ENCODE data around the gene TPRN.

TPRN gene

DNA sequence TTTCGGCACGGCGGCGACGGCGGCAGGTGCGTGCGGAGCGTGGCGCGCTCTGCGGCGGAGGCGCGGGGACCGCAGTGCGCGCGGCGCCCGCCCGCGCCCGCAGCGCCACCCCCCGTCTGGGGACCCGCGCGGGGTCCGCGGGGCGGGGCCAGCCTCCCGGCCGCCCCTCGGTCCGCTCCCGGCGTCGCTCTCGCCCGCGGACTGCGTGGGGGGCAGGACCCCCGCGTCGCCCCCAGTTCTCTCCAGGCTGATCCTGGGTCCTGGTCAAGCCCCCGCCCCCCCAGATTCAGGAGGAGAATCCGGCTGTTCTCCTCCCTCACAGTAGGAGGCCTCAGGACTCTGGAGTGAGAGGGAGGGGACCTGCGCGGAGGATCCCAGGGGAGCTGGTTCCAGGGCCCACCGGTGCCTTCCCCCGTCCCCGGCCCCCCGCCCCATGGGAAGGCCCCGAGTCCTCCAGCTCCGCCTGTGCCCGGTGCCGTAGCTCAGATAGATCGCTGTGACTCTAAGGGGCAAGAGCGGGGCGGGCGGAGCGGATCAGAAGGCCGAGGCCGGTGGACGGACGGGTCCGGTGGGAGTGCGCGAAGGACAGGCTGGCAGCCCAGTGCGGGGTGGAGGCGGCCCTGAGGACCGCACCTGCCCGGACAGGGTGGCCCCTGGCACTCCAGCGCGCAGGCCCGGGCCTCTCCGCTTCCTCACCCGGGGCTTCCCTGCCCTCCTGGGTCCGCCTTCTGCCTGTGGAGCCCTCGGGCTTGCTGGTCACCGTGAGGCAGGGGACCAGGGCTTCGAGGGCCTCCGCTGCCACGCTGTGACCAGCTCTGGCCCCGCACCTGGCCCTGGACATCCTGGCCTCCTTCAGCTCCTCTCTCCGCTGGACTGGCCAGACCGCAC is 21.9 kb upstream of the TPRN start, which contains the start of gene RNF208:
Gene RNF208 (minus strand): TSS at position 51 of the 888 bp plus-strand sequence. CDS start 1,028 bp downstream, outside the sequence.
- Histone ChIP-seq H3K9me3 (ENCODE audit: control insufficient read depth in 1 of 2, low read length in 2 of 2) (no peaks in the 10 kb centered on the region), H3K4me3 (ENCODE audit: low read depth in 1 of 2, low read length in 2 of 2) (peak within 1 kb of the TSS; percentile 74 to 80), H3K9ac (ENCODE audit: low read depth in 1 of 2, low read length in 2 of 2) (peak within 1 kb of the TSS; percentile 66 to 86), H3K36me3 (ENCODE audit: control insufficient read depth in 1 of 2, insufficient read depth in 2 of 2, low read length in 2 of 2) (no peaks in the 10 kb centered on the region), H3K4me1 (ENCODE audit: control insufficient read depth in 1 of 2, insufficient read depth in 2 of 2, low read length in 2 of 2) (peaks cover 18 to 54% of the 10 kb centered on the region in 2 donors), H3K27ac (ENCODE audit: low read depth, low read length) (peak within 1 kb of the TSS; percentile 85), H3K27me3 (ENCODE audit: control insufficient read depth in 1 of 2, insufficient read depth in 2 of 2, low read length in 2 of 2) (no peaks in the 10 kb centered on the region)

DNA sequence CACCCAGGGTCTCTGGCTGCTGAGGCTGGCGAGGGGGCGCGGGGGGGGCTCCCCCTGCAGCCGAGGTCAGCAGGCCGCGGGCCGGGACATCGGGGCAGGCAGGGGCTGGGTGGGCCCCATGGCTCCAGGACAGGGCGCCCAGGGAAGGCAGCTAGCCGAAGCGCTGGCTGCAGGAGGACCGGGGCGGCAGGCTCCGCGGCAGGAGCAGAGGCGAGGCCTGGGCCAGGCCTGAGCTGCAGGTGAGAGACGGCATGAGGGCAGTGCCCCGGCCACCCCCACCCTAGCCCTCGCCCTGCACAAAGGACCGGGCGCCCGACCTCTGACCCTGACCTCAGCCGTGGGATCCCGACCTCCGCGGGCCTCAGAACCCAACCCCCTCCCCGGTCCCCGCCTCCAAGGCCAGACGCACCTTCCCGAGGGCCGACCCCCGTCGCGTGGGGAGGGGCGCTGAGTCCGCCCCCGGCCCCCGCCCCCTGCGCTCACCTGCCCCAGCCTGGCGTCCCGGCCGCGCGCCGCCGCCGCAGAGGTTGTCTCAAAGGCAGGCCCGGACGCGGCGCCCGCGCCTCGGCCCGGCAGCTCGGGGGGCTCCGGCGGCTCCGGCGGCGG is 21.1 kb upstream of the TPRN start:
- H3K9me3 ChIP-seq (ENCODE audit: control insufficient read depth in 1 of 2, low read length in 2 of 2) = no peaks in the 10 kb centered on the region
- H3K27ac ChIP-seq (ENCODE audit: low read depth, low read length) = no peak overlapping the region
- peak overlapping the region in 1 of 2 donors; percentile 36 for H3K4me3 ChIP-seq (ENCODE audit: low read depth in 1 of 2, low read length in 2 of 2)
- H3K27me3 ChIP-seq (ENCODE audit: control insufficient read depth in 1 of 2, insufficient read depth in 2 of 2, low read length in 2 of 2) = no peaks in the 10 kb centered on the region
- H3K4me1 ChIP-seq (ENCODE audit: control insufficient read depth in 1 of 2, insufficient read depth in 2 of 2, low read length in 2 of 2) = peaks cover 13 to 57% of the 10 kb centered on the region in 2 donors
- no peak overlapping the region for H3K9ac ChIP-seq (ENCODE audit: low read depth in 1 of 2, low read length in 2 of 2)
- H3K36me3 ChIP-seq (ENCODE audit: control insufficient read depth in 1 of 2, insufficient read depth in 2 of 2, low read length in 2 of 2) = no peaks in the 10 kb centered on the region

DNA sequence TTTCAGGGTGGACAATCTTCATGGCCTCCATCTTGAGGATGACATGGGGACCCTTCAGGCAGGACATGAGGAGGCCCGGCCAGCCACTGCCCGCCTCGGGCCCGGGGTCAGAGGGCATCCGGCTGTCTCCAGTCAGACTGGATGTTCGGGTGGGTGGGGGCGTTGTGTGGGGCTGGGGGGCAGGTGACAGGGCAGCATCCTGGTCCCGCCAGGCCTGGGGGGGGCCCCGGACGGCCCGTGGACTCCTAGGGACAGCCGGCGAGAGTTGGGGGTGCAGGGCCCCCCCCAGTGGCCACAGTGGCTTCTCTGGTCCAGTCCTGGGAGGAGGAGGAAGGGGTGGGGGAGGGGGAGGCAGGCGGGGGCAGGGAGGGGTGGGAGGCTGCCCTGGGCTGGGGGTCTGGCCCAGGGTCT is 20.6 kb upstream of the TPRN start:
- peaks cover 13 to 58% of the 10 kb centered on the region in 2 donors for H3K4me1 ChIP-seq (ENCODE audit: control insufficient read depth in 1 of 2, insufficient read depth in 2 of 2, low read length in 2 of 2)
- H3K9ac ChIP-seq (ENCODE audit: low read depth in 1 of 2, low read length in 2 of 2) = no peak overlapping the region
- no peak overlapping the region for H3K27ac ChIP-seq (ENCODE audit: low read depth, low read length)
- H3K27me3 ChIP-seq (ENCODE audit: control insufficient read depth in 1 of 2, insufficient read depth in 2 of 2, low read length in 2 of 2) = no peaks in the 10 kb centered on the region
- H3K4me3 ChIP-seq (ENCODE audit: low read depth in 1 of 2, low read length in 2 of 2) = no peak overlapping the region
- H3K36me3 ChIP-seq (ENCODE audit: control insufficient read depth in 1 of 2, insufficient read depth in 2 of 2, low read length in 2 of 2) = peaks cover 0 to 2% of the 10 kb centered on the region in 2 donors
- H3K9me3 ChIP-seq (ENCODE audit: control insufficient read depth in 1 of 2, low read length in 2 of 2) = no peaks in the 10 kb centered on the region

DNA sequence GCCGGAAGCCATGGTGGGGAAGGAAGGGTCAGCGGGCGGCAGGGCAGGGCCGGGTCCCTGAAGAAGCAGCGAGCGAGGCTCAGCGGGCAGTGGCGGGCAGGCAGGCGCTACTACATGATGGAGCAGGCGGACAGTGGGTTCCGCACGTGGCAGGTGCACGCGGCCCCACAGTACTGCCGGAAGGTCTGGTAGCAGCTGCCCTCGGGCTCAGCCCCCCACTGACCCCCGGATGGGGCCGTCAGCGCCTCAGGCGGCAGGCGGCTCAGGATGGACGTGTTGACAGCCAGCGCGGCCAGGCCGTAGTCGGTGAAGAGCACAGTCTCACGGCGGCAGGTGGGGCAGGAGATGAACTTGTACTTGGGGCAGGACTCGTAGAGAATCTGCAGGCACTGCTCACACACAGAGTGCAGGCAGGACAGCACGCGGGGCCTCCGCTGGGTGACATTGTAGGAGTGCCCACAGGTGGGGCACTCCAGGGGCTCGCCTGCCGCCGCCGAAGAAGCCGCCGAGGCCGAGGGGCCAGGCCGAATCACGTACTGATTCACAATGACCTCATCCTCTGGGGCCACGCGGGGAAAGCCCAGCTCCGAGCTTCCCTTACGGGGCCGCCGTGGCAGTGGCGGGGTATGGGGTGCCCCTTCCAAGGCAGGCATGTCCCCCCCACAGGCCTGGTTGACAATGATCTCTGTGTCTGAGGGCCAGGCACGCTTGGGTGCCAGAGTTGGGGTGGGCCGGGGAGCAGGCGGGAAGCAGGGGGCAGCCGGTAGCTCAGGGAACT is 20.0 kb upstream of the TPRN start:
- Histone ChIP-seq H3K9ac (ENCODE audit: low read depth in 1 of 2, low read length in 2 of 2) (no peak overlapping the region), H3K27me3 (ENCODE audit: control insufficient read depth in 1 of 2, insufficient read depth in 2 of 2, low read length in 2 of 2) (no peaks in the 10 kb centered on the region), H3K36me3 (ENCODE audit: control insufficient read depth in 1 of 2, insufficient read depth in 2 of 2, low read length in 2 of 2) (peaks cover 0 to 6% of the 10 kb centered on the region in 2 donors), H3K27ac (ENCODE audit: low read depth, low read length) (no peak overlapping the region), H3K4me3 (ENCODE audit: low read depth in 1 of 2, low read length in 2 of 2) (no peak overlapping the region), H3K9me3 (ENCODE audit: control insufficient read depth in 1 of 2, low read length in 2 of 2) (no peaks in the 10 kb centered on the region), H3K4me1 (ENCODE audit: control insufficient read depth in 1 of 2, insufficient read depth in 2 of 2, low read length in 2 of 2) (peaks cover 13 to 58% of the 10 kb centered on the region in 2 donors)

DNA sequence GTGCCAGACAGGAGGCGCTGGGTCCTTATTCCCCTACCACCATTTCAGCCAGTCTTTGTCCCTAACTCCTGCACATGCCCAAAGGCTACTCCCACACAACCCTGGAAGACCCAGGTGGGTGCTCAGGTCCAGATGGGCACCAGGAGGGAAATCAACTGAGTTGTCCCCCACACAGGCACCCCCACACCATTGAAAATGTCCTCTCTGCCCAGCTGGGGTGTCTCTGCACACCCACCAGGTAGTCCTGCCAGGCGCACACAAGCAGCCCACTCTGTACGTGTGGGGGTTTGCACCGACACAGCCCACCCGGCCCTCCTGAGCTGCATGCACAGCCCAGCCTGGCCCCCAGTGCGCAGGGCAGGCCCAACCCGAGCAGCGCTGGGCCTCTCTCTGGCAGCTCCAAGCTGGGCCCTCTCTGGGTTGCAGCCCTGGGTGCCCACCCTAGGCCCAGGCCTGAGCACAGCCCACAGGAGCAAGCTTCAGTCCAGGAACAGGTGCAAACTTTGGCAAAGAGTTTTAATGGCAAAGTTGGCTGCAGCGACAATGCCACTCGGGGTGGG is 19.3 kb upstream of the TPRN start:
- H3K9me3 ChIP-seq (ENCODE audit: control insufficient read depth in 1 of 2, low read length in 2 of 2) = no peaks in the 10 kb centered on the region
- H3K36me3 ChIP-seq (ENCODE audit: control insufficient read depth in 1 of 2, insufficient read depth in 2 of 2, low read length in 2 of 2) = peaks cover 0 to 8% of the 10 kb centered on the region in 2 donors
- H3K27me3 ChIP-seq (ENCODE audit: control insufficient read depth in 1 of 2, insufficient read depth in 2 of 2, low read length in 2 of 2) = no peaks in the 10 kb centered on the region
- no peak overlapping the region for H3K4me3 ChIP-seq (ENCODE audit: low read depth in 1 of 2, low read length in 2 of 2)
- H3K9ac ChIP-seq (ENCODE audit: low read depth in 1 of 2, low read length in 2 of 2) = no peak overlapping the region
- H3K27ac ChIP-seq (ENCODE audit: low read depth, low read length) = no peak overlapping the region
- peaks cover 13 to 52% of the 10 kb centered on the region in 2 donors for H3K4me1 ChIP-seq (ENCODE audit: control insufficient read depth in 1 of 2, insufficient read depth in 2 of 2, low read length in 2 of 2)

DNA sequence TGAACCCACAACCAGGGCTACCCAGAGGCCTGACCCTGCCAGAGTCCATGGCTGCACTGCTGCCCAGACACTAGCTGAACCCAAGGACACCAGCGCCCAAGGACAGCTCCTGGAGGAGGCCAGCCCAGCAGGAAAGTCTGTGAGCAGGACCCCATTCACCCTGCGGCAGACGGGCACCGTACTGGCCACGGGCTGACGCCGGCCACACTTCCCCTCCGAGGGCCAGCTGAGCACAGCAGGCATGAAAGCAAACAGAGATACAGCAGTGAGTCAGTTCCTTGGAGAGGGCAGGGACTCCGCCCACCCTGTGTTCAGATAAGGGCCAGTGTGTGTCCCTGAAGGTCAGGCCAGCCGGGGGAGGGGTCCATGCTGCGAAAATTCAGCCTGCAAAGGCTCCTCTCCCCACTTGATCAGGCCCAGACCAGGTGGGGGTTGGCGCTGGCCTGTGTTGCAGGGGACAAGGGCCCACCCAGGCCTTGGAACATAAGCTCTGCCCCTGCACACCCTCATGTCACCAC is 18.3 kb upstream of the TPRN start:
- Histone ChIP-seq H3K27ac (ENCODE audit: low read depth, low read length) (peak overlapping the region; percentile 56), H3K9ac (ENCODE audit: low read depth in 1 of 2, low read length in 2 of 2) (peak overlapping the region; percentile 40 to 73), H3K4me1 (ENCODE audit: control insufficient read depth in 1 of 2, insufficient read depth in 2 of 2, low read length in 2 of 2) (peaks cover 13 to 43% of the 10 kb centered on the region in 2 donors), H3K36me3 (ENCODE audit: control insufficient read depth in 1 of 2, insufficient read depth in 2 of 2, low read length in 2 of 2) (peaks cover 0 to 8% of the 10 kb centered on the region in 2 donors), H3K9me3 (ENCODE audit: control insufficient read depth in 1 of 2, low read length in 2 of 2) (no peaks in the 10 kb centered on the region), H3K4me3 (ENCODE audit: low read depth in 1 of 2, low read length in 2 of 2) (peak overlapping the region; percentile 60 to 61), H3K27me3 (ENCODE audit: control insufficient read depth in 1 of 2, insufficient read depth in 2 of 2, low read length in 2 of 2) (no peaks in the 10 kb centered on the region)

DNA sequence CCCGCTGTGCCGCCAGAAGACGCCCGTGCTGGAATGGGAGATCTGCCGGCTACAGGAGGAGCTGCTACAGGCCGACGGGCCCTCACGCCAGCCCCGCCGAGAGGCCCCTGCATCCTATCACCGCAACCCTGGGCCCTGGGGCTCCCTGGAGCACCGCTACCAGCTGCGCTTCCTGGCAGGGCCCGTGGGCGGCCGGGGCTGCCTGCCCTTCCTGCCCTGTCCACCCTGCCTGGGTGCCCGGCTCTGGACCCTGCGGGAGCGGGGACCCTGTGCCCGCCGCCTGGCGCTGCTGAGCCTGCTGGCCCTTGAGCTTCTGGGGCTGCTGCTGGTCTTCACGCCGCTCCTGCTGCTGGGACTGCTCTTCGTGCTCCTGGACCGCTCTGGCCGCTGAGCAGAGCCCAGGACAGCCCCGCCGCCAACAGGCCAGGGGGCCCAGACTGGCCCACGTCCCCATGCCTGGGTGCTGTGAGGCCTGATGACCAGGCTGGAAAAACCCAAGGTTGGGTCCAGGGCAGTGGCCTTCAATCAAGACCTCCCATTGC is 17.7 kb upstream of the TPRN start:
- H3K27ac ChIP-seq (ENCODE audit: low read depth, low read length) = peak overlapping the region; percentile 56
- peak overlapping the region; percentile 60 to 61 for H3K4me3 ChIP-seq (ENCODE audit: low read depth in 1 of 2, low read length in 2 of 2)
- H3K9me3 ChIP-seq (ENCODE audit: control insufficient read depth in 1 of 2, low read length in 2 of 2) = no peaks in the 10 kb centered on the region
- H3K9ac ChIP-seq (ENCODE audit: low read depth in 1 of 2, low read length in 2 of 2) = peak overlapping the region; percentile 66 to 73
- H3K4me1 ChIP-seq (ENCODE audit: control insufficient read depth in 1 of 2, insufficient read depth in 2 of 2, low read length in 2 of 2) = peaks cover 13 to 41% of the 10 kb centered on the region in 2 donors
- peaks cover 0 to 8% of the 10 kb centered on the region in 2 donors for H3K36me3 ChIP-seq (ENCODE audit: control insufficient read depth in 1 of 2, insufficient read depth in 2 of 2, low read length in 2 of 2)
- no peaks in the 10 kb centered on the region for H3K27me3 ChIP-seq (ENCODE audit: control insufficient read depth in 1 of 2, insufficient read depth in 2 of 2, low read length in 2 of 2)

DNA sequence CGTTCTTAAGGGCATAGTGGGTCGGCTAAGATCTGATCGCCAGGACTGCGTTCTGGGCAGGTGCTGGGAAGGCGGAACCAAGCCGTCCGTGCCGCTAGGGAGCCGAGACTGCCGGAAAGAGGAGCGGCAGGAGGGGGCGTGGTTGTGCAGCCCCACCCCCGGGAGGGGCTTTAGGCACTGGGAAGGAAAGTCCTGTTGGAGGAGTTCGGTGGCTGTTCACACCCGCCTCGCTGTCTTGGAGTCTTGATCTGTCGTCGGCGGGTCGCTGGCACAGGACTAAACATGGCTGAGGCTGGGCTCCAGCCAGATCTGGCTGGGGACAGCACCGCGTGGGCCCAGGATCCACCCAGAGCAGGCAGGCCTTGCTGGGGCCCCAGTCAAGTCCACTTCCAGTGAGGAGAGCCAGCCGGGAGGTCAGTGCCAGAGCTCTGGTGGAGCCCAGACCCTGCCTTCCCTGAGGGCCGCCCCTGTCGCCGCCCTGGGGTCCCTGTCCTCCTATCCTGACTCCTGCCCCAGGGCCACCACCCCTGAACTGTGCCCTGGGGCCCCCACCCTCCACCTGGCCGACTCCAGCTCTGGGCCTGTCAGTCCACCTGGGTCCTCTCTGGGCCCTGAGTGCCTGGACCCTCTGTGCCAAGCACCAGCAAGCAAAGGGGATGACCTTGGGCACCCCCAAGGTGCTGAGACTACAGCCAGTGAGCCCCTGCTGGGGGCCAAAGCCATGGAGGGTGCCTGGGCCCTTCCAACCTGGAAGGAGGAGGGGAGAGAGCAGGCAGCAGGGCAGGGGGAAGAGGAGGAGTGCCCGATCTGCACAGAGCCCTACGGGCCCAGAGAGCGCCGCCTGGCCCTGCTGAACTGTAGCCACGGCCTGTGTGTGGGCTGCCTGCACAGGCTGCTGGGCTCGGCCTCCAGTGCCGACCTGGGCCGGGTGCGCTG is 17.0 kb upstream of the TPRN start:
- H3K27ac ChIP-seq (ENCODE audit: low read depth, low read length) = peak overlapping the region; percentile 73
- peaks cover 9 to 34% of the 10 kb centered on the region in 2 donors for H3K4me1 ChIP-seq (ENCODE audit: control insufficient read depth in 1 of 2, insufficient read depth in 2 of 2, low read length in 2 of 2)
- H3K27me3 ChIP-seq (ENCODE audit: control insufficient read depth in 1 of 2, insufficient read depth in 2 of 2, low read length in 2 of 2) = no peaks in the 10 kb centered on the region
- H3K9me3 ChIP-seq (ENCODE audit: control insufficient read depth in 1 of 2, low read length in 2 of 2) = no peaks in the 10 kb centered on the region
- peaks cover 0 to 8% of the 10 kb centered on the region in 2 donors for H3K36me3 ChIP-seq (ENCODE audit: control insufficient read depth in 1 of 2, insufficient read depth in 2 of 2, low read length in 2 of 2)
- peak overlapping the region; percentile 66 to 73 for H3K9ac ChIP-seq (ENCODE audit: low read depth in 1 of 2, low read length in 2 of 2)
- H3K4me3 ChIP-seq (ENCODE audit: low read depth in 1 of 2, low read length in 2 of 2) = peak overlapping the region; percentile 60 to 61

Measured in duodenal mucosa (tissue), 2 donors.